OCI-LY1 (cell line): ENCODE results near the gene ASPHD1.

Experiments used
- H2AFZ ChIP-seq: fragments of 200-600 bp; sonication (generic), shearing (Covaris generic); 2 replicates; pipeline ENCODE4 v1.6.0; 2014; ENCODE audit warnings: antibody characterized with exemption, mild to moderate bottlenecking, low read length
- H3F3A ChIP-seq: fragments of 200-600 bp; sonication (generic), shearing (Covaris generic); 2 replicates; pipeline ENCODE4 v1.6.0; 2014; ENCODE audit warnings: mild to moderate bottlenecking, antibody characterized with exemption, low read length, moderate library complexity; ENCODE audit not compliant: insufficient read depth
- H3K27ac ChIP-seq: fragments of 200-600 bp; sonication (generic); 2 replicates; pipeline ENCODE4 v1.5.1; 2014; ENCODE audit warnings: low read length, mixed run types, mild to moderate bottlenecking, low read depth; ENCODE audit not compliant: poor library complexity, severe bottlenecking
- H3K27me3 ChIP-seq: fragments of 200-600 bp; sonication (generic); 2 replicates; pipeline ENCODE4 v1.6.0; 2014; ENCODE audit warnings: antibody characterized with exemption, mild to moderate bottlenecking, low read length, moderate library complexity; ENCODE audit not compliant: insufficient read depth
- H3K36me3 ChIP-seq: fragments of 200-600 bp; sonication (generic); 2 replicates; pipeline ENCODE4 v1.6.1; 2014; ENCODE audit warnings: mild to moderate bottlenecking, antibody characterized with exemption, low read length, moderate library complexity, mixed read lengths; ENCODE audit not compliant: insufficient read depth
- H3K4me1 ChIP-seq: fragments of 200-600 bp; sonication (generic); 2 replicates; pipeline ENCODE4 v1.5.1; 2014; ENCODE audit warnings: mild to moderate bottlenecking, low read length, moderate library complexity; ENCODE audit not compliant: insufficient read depth, severe bottlenecking
- H3K4me2 ChIP-seq: fragments of 200-600 bp; sonication (generic), shearing (Covaris generic); 2 replicates; pipeline ENCODE4 v1.6.1; 2014; ENCODE audit warnings: low read length
- H3K4me3 ChIP-seq: fragments of 200-600 bp; sonication (generic); 2 replicates; pipeline ENCODE4 v1.5.1; 2014; ENCODE audit warnings: low read length, low read depth, mild to moderate bottlenecking, mixed read lengths; ENCODE audit not compliant: poor library complexity, severe bottlenecking
- H3K79me2 ChIP-seq: fragments of 200-600 bp; shearing (Covaris generic); 2 replicates; pipeline ENCODE4 v1.6.1; 2016; ENCODE audit warnings: mixed run types, low read length, mixed read lengths; ENCODE audit not compliant: insufficient read depth
- H3K9ac ChIP-seq: fragments of 200-600 bp; sonication (generic), shearing (Covaris generic); 2 replicates; pipeline ENCODE4 v1.6.1; 2014; ENCODE audit warnings: mild to moderate bottlenecking, low read length, mixed read lengths
- H3K9me2 ChIP-seq: fragments of 200-600 bp; sonication (generic), shearing (Covaris generic); 2 replicates; pipeline ENCODE4 v1.6.1; 2014; ENCODE audit warnings: low read depth, mild to moderate bottlenecking, low read length, mixed read lengths
- H3K9me3 ChIP-seq: fragments of 200-600 bp; shearing (Covaris generic); 2 replicates; pipeline ENCODE4 v1.6.1; 2014; ENCODE audit warnings: low read length, mixed read lengths
- H4K20me1 ChIP-seq: fragments of 200-600 bp; sonication (generic), shearing (Covaris generic); 2 replicates; pipeline ENCODE4 v1.6.0; 2016; ENCODE audit warnings: mild to moderate bottlenecking, low read length; ENCODE audit not compliant: insufficient read depth
- EZH2 ChIP-seq: fragments of 200-600 bp; sonication (generic), shearing (Covaris generic); IDR thresholded peaks from 2 replicates; pipeline ENCODE4 v1.8.0; 2017; ENCODE audit warnings: borderline replicate concordance, mixed run types, mild to moderate bottlenecking, antibody characterized with exemption, low read length, moderate library complexity, mixed read lengths
- TF ChIP-seq, protein P1 (sequence below): fragments of 200-600 bp; sonication (generic), shearing (Covaris generic); IDR thresholded peaks from 2 replicates; pipeline ENCODE4 v1.5.1; 2017; ENCODE audit warnings: mild to moderate bottlenecking, antibody characterized with exemption, low read length, moderate library complexity, mixed read lengths

Gene ASPHD1

DNA sequence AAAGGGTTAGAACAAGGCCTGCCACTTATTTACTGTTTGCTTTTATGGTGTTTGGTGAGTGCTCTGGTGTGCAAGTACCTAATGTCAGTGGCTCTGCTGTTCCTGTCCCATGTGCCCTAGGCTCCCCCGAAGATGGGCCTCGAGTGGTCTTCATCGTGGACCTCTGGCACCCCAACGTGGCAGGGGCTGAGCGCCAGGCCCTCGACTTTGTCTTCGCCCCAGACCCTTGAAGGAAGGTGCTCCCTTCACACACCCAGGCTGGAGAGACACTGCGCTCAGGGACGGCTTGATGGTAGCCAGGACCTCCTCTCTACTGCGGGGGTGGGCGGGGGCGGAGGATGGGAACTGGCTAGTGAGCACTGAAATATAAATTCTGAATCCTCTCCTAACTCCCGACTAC lies 5.4 kb downstream of the ASPHD1 start:
- Histone ChIP-seq H4K20me1 (no peaks in the 10 kb centered on the region), H3K9ac (no peak overlapping the region), H3K79me2 (no peaks in the 10 kb centered on the region), H3F3A (no peaks in the 10 kb centered on the region), H3K4me3 (no peak overlapping the region), H3K9me2 (no peaks in the 10 kb centered on the region), H3K4me1 (peaks cover 1% of the 10 kb centered on the region), H3K27ac (no peak overlapping the region), H2AFZ (no peak overlapping the region), H3K9me3 (no peaks in the 10 kb centered on the region), H3K27me3 (no peaks in the 10 kb centered on the region), H3K4me2 (no peak overlapping the region), H3K36me3 (no peaks in the 10 kb centered on the region)
- TF ChIP-seq, protein P1, sequence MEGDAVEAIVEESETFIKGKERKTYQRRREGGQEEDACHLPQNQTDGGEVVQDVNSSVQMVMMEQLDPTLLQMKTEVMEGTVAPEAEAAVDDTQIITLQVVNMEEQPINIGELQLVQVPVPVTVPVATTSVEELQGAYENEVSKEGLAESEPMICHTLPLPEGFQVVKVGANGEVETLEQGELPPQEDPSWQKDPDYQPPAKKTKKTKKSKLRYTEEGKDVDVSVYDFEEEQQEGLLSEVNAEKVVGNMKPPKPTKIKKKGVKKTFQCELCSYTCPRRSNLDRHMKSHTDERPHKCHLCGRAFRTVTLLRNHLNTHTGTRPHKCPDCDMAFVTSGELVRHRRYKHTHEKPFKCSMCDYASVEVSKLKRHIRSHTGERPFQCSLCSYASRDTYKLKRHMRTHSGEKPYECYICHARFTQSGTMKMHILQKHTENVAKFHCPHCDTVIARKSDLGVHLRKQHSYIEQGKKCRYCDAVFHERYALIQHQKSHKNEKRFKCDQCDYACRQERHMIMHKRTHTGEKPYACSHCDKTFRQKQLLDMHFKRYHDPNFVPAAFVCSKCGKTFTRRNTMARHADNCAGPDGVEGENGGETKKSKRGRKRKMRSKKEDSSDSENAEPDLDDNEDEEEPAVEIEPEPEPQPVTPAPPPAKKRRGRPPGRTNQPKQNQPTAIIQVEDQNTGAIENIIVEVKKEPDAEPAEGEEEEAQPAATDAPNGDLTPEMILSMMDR: no peak
- TF ChIP-seq EZH2: no peak

- H3K9ac ChIP-seq: no peak overlapping the region
- TF ChIP-seq, protein P1: no peak
- no peak for TF ChIP-seq EZH2
- H3K4me3 ChIP-seq: no peak overlapping the region
- no peak overlapping the region for H2AFZ ChIP-seq
- no peak overlapping the region for H3K27ac ChIP-seq
- no peaks in the 10 kb centered on the region for H4K20me1 ChIP-seq
- H3K9me3 ChIP-seq: no peaks in the 10 kb centered on the region
- no peaks in the 10 kb centered on the region for H3K9me2 ChIP-seq
- H3K4me1 ChIP-seq: no peaks in the 10 kb centered on the region
- H3K4me2 ChIP-seq: no peak overlapping the region
- no peaks in the 10 kb centered on the region for H3K79me2 ChIP-seq
- H3K36me3 ChIP-seq: no peaks in the 10 kb centered on the region
- no peaks in the 10 kb centered on the region for H3K27me3 ChIP-seq
- no peaks in the 10 kb centered on the region for H3F3A ChIP-seq
Observed at GRCh38 chr16:29906520-29907244, 6.4 kb downstream of the ASPHD1 start.

DNA sequence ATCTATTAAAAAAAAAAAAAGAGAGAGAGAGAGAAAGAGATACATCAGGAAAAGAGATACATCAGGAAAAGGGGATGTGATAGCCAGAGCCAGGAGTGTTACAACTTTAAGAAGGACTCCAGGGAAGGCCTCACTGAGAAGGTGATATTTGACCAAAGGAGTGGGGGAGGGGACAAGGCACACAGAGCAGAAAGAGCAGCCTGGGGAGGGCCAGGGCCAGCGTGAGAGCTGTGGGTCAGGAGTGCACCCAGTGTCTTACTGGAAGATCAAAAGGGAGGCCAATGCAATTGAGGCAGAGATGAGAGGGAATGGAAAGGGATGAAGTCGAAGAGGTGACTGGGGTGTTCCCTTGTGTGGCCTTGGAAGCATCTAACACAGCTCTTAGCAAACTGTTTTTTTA lies 7.7 kb downstream of the ASPHD1 start:
- H3K4me1 ChIP-seq: no peaks in the 10 kb centered on the region
- H3K27ac ChIP-seq: no peak overlapping the region
- H4K20me1 ChIP-seq: no peaks in the 10 kb centered on the region
- no peak overlapping the region for H3K4me2 ChIP-seq
- H3K4me3 ChIP-seq: no peak overlapping the region
- no peaks in the 10 kb centered on the region for H3K79me2 ChIP-seq
- H3K27me3 ChIP-seq: no peaks in the 10 kb centered on the region
- H3K9me3 ChIP-seq: no peaks in the 10 kb centered on the region
- H3F3A ChIP-seq: no peaks in the 10 kb centered on the region
- TF ChIP-seq, protein P1: no peak
- no peaks in the 10 kb centered on the region for H3K36me3 ChIP-seq
- no peak overlapping the region for H3K9ac ChIP-seq
- no peak overlapping the region for H2AFZ ChIP-seq
- no peaks in the 10 kb centered on the region for H3K9me2 ChIP-seq
